Effector memory CD8-positive, alpha-beta T cell (primary cell): ENCODE results near the gene C6orf62.
"Not testable (repeated sequence)": the region's sequence is repeated elsewhere in the genome, so short reads cannot be mapped to it uniquely, and the experiment has no call there.

Experiments
- ATAC-seq: fragments of 150-1000 bp; cut with Tn5 transposase; replicated peaks from 2 replicates; pipeline ENCODE4 v1.10.0; 2021; ENCODE audit warnings: mild to moderate bottlenecking, moderate library complexity
- DNase-seq, 3 experiments: peaks; one replicate each; pipeline ENCODE4 v3.0.0; 2021
- H3K27ac Mint-ChIP-seq, 2 donors: one replicate each; pipeline ENCODE4 v1.8.0; 2022; ENCODE audit warnings: mild to moderate bottlenecking in 2 of 2, mixed read lengths in 2 of 2, moderate library complexity in 2 of 2
- H3K27me3 Mint-ChIP-seq, 2 donors: one replicate each; pipeline ENCODE4 v1.8.0; 2022; ENCODE audit warnings: mixed read lengths in 2 of 2
- H3K36me3 Mint-ChIP-seq: one replicate; pipeline ENCODE4 v1.8.0; 2022; ENCODE audit warnings: mild to moderate bottlenecking, moderate library complexity, mixed read lengths; ENCODE audit not compliant: insufficient read depth
- H3K4me1 Mint-ChIP-seq, 2 donors: one replicate each; pipeline ENCODE4 v1.8.0; 2022; ENCODE audit warnings: low read depth in 2 of 2, mixed read lengths in 2 of 2
- H3K4me3 Mint-ChIP-seq, 2 donors: one replicate each; pipeline ENCODE4 v1.8.0; 2022; ENCODE audit warnings: mild to moderate bottlenecking in 2 of 2, mixed read lengths in 2 of 2, moderate library complexity in 2 of 2
- H3K9me3 Mint-ChIP-seq, 2 donors: one replicate each; pipeline ENCODE4 v1.8.0; 2022; ENCODE audit warnings: mixed read lengths in 2 of 2
- total RNA-seq, 9 experiments: gene quantifications; one replicate each; lab custom pipeline; 2026; lab: John Stamatoyannopoulos, UW

C6orf62 gene
- 109 to 227 (median 166) reads per million in 9 experiments for total RNA-seq

DNA sequence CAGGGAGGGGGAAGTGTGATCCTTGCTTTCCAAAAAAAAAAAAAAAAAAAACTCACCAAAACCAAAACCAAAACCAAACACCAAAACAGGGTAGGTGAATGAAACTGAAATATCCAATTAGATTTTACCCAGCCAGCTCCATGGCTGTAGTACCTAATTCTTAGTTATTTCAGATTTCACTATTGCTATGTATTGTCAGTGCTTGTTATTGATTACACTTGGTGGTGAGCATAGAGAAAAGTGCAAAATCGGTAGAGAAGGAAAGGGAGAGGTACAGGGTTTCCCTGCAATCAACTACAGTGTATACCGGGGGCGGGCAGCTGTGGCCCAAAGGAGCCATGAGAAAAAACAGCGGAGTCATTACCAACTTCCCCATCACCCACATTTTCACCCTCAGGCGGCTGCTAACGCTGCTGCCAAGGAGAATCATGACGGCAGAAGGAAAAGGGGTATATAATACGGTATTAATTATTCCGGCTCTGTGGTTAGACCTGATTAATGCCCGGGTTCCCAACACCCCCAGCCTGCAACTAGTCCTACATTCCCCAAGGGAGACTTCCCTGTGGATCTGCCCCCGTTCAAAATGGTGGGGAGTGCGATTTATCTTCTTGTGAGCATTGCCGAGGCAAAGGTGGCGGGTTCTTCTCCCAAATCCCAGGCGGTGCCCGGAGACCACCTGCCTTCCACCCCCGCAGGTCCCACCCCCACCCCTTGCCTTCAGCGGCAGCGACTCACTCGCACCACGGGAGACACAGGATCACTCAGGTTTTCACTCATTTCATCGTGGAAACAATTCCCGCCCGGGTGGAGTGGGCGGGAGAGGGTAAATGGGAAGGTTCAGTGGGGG lies at the start of gene C6orf62:
Gene C6orf62, minus strand, starts transcription at position 30 of the 847 bp plus-strand sequence. CDS start 486 bp downstream, outside the sequence.
- DNase-seq (peak; percentile 36 to 47 (median 38)), ATAC-seq (no peak)
- peaks cover 75% of the 10 kb centered on the region for H3K36me3 Mint-ChIP-seq

DNA sequence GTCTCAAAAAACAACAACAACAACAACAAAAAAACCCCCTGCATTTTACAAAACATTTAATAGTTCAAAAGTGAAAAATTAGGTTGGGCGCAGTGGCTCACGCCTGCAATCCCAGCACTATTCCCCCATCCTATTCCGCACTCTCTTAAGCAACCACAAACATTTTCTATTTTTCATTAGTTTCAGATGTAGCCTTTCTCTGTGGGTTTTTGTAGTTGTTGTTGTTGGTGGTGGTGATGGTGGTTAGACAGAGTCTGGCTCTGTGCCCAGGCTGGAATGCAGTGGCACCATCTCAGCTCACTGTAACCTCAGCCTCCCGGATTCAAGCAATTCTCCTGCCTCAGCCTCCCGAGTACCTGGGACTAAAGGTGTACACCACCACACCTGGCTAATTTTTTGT lies 49.4 kb upstream of the C6orf62 start:
- Mint-ChIP-seq H3K4me3 (no peak overlapping the region), H3K36me3 (no peaks in the 10 kb centered on the region), H3K4me1 (peaks cover 0 to 2% of the 10 kb centered on the region in 2 donors), H3K9me3 (no peaks in the 10 kb centered on the region), H3K27me3 (no peaks in the 10 kb centered on the region), H3K27ac (no peak overlapping the region)
- no peak for DNase-seq
- ATAC-seq: no peak

More for the DNA sequence above, at the start of gene C6orf62:
- H3K27ac Mint-ChIP-seq: peak within 1 kb of the TSS; percentile 100
- H3K27me3 Mint-ChIP-seq: no peaks in the 10 kb centered on the region
- H3K4me1 Mint-ChIP-seq: peaks cover 33 to 56% of the 10 kb centered on the region in 2 donors
- H3K9me3 Mint-ChIP-seq: no peaks in the 10 kb centered on the region
- H3K4me3 Mint-ChIP-seq: peak within 1 kb of the TSS; percentile 99 to 100

- ATAC-seq: peak; percentile 54
Observed at GRCh38 chr6:24766680-24767462, 47.9 kb upstream of the C6orf62 start.

DNA sequence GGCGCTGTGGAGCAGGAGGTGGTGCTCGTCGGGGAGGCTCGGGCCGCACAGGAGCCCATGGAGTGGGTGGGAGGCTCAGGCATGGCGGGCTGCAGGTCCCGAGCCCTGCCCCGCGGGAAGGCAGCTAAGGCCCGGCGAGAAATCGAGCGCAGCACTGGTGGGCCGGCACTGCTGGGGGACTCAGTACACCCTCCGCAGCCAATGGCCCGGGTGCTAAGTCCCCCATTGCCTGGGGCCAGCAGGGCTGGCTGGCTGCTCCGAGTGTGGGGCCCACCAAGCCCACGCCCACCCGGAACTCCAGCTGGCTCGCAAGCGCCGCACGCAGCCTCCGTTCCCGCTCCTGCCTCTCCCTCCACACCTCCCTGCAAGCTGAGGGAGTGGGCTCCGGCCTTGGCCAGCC lies 47.0 kb upstream of the C6orf62 start:
- ATAC-seq, H3K36me3 Mint-ChIP-seq, H3K27me3 Mint-ChIP-seq, H3K4me3 Mint-ChIP-seq, DNase-seq, H3K9me3 Mint-ChIP-seq, H3K27ac Mint-ChIP-seq, H3K4me1 Mint-ChIP-seq: not testable (repeated sequence)

More at GRCh38 chr6:24766680-24767462, 47.9 kb upstream of the C6orf62 start:
- no peaks in the 10 kb centered on the region for H3K27me3 Mint-ChIP-seq
- H3K4me3 Mint-ChIP-seq: no peak overlapping the region
- no peaks in the 10 kb centered on the region for H3K36me3 Mint-ChIP-seq
- H3K4me1 Mint-ChIP-seq: peaks cover 0 to 2% of the 10 kb centered on the region in 2 donors
- H3K27ac Mint-ChIP-seq: no peak overlapping the region
- H3K9me3 Mint-ChIP-seq: no peaks in the 10 kb centered on the region
- DNase-seq: no peak

- H3K27me3 Mint-ChIP-seq, H3K4me1 Mint-ChIP-seq, H3K9me3 Mint-ChIP-seq, ATAC-seq, H3K27ac Mint-ChIP-seq, H3K36me3 Mint-ChIP-seq, DNase-seq, H3K4me3 Mint-ChIP-seq: not testable (repeated sequence)
Observed at GRCh38 chr6:24764833-24765828, 46.2 kb upstream of the C6orf62 start.

- no peak overlapping the region for H3K4me3 Mint-ChIP-seq
- ATAC-seq (no peak), DNase-seq (no peak)
- no peaks in the 10 kb centered on the region for H3K36me3 Mint-ChIP-seq
- H3K27ac Mint-ChIP-seq: no peak overlapping the region
- H3K9me3 Mint-ChIP-seq: no peaks in the 10 kb centered on the region
- H3K27me3 Mint-ChIP-seq: no peaks in the 10 kb centered on the region
- peaks cover 0 to 2% of the 10 kb centered on the region in 2 donors for H3K4me1 Mint-ChIP-seq
Observed at GRCh38 chr6:24763578-24763977, 44.6 kb upstream of the C6orf62 start.

- Mint-ChIP-seq H3K9me3 (no peaks in the 10 kb centered on the region), H3K36me3 (no peaks in the 10 kb centered on the region), H3K27me3 (no peaks in the 10 kb centered on the region), H3K4me1 (no peaks in the 10 kb centered on the region), H3K4me3 (no peak overlapping the region), H3K27ac (peak overlapping the region in 1 of 2 donors; percentile 45)
- DNase-seq: no peak
- no peak for ATAC-seq
Observed at GRCh38 chr6:24761851-24762250, 42.9 kb upstream of the C6orf62 start.

DNA sequence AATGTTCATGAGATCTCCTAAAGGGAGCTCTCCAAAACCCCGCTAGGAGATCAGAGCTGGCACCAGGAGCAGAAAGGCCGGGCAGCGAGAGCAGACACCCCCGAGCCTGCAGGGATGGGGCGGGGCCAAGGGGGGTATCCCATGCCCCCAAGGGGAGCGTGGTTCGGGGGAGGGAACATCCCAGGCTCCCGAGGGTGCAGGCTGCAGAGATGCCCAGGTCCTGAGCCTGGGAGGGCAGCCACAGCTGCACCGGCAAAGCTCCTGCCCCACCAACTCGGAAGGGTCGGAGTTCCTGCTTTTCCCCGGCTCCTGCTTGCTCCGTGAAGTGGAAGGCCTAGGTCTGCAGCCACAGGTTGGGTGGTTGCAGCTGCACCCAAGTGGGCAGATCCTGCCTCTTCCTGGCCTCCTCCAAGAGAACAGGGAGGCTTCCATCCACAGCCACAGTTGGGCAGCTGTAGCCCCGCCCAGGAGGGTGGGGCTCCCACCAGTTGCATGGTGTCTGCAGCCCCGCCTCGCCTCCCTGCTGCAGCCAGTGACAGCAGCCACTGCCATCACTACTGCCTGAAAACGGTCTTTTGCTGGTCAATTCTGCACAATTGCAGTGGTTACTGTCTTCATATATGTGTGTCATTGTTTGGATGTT lies 42.4 kb upstream of the C6orf62 start:
- H3K36me3 Mint-ChIP-seq: no peaks in the 10 kb centered on the region
- DNase-seq (no peak), ATAC-seq (no peak)
- peak overlapping the region in 1 of 2 donors; percentile 45 for H3K27ac Mint-ChIP-seq
- H3K4me3 Mint-ChIP-seq: no peak overlapping the region
- H3K4me1 Mint-ChIP-seq: no peaks in the 10 kb centered on the region
- H3K9me3 Mint-ChIP-seq: no peaks in the 10 kb centered on the region
- no peaks in the 10 kb centered on the region for H3K27me3 Mint-ChIP-seq

GRCh38 chr6:24760210-24760609 lies 41.3 kb upstream of the C6orf62 start:
- DNase-seq (no peak), ATAC-seq (no peak)
- no peak overlapping the region for H3K27ac Mint-ChIP-seq
- H3K4me1 Mint-ChIP-seq: no peaks in the 10 kb centered on the region
- H3K27me3 Mint-ChIP-seq: no peaks in the 10 kb centered on the region
- no peak overlapping the region for H3K4me3 Mint-ChIP-seq
- no peaks in the 10 kb centered on the region for H3K36me3 Mint-ChIP-seq
- no peaks in the 10 kb centered on the region for H3K9me3 Mint-ChIP-seq

DNA sequence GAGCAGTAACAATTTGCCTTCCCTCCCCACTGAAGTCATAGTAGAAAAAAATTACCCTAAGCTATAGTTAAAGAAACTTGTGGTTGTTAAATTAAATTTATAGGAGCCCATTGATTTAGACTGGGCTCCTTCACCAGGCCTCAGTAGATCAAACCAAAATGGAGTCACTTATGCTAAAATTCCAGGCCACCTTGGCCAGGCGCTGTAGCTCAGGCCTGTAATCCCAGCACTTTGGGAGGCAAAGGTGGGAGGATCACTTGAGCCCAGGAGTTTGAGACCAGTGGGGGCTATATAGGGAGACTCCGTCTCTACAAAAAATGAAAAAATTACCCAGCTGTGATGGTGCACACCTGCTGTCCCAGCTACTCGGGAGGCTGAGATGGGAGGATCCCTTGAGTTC lies 40.8 kb upstream of the C6orf62 start:
- Mint-ChIP-seq H3K4me1 (no peaks in the 10 kb centered on the region), H3K9me3 (no peaks in the 10 kb centered on the region), H3K36me3 (no peaks in the 10 kb centered on the region), H3K4me3 (no peak overlapping the region), H3K27me3 (no peaks in the 10 kb centered on the region), H3K27ac (no peak overlapping the region)
- ATAC-seq (no peak), DNase-seq (no peak)

DNA sequence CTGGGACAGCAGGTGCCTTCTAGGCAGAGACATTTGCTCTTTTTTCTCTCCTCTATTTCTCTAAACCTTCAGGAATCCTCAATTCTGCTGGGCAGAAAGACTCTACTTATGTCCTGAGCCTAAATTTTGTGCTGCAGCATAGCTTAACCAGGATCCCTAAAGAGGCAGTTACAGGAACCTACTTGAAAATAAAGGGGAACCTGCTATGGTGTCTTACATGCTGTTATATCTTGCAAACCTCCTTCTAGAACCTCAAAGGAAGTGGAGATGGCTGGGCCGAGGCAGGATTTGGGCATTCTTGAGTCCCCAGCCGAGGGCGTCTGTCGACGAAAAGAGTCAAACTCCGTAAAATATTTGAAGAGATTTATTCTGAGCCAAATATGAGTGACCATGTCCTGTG lies 38.7 kb upstream of the C6orf62 start:
- ATAC-seq (no peak), DNase-seq (no peak)
- Mint-ChIP-seq H3K9me3 (no peaks in the 10 kb centered on the region), H3K27ac (no peak overlapping the region), H3K27me3 (peaks cover 0 to 10% of the 10 kb centered on the region in 2 donors), H3K4me1 (no peaks in the 10 kb centered on the region), H3K36me3 (no peaks in the 10 kb centered on the region), H3K4me3 (no peak overlapping the region)

DNA sequence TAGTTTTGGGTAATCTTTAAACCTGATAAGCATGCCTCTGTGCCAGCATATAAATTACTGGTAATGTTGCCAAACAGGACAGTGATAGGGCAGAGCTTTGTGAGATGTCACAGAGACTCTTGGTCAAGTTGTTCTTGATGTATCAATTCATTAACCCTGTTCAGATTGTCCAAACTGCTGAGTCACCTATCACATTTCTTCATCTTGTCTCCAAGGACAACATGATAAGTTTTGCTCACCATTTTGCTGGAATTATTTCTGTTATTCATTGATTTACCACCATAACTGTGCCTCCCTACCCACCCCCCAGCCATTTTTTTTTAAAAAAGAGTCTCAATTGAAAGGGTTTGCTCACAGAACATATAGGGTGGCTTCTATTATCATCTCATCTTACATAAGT lies 36.3 kb upstream of the C6orf62 start:
- H3K9me3 Mint-ChIP-seq: no peaks in the 10 kb centered on the region
- H3K27me3 Mint-ChIP-seq: peaks cover 6 to 23% of the 10 kb centered on the region in 2 donors
- no peaks in the 10 kb centered on the region for H3K36me3 Mint-ChIP-seq
- H3K4me3 Mint-ChIP-seq: no peak overlapping the region
- DNase-seq (no peak), ATAC-seq (no peak)
- H3K4me1 Mint-ChIP-seq: no peaks in the 10 kb centered on the region
- H3K27ac Mint-ChIP-seq: no peak overlapping the region
